ENCODE results near the gene VPS11. TPM values are rescaled to one million over a fixed set of nuclear protein-coding genes. Genes with fewer than 3 reads are reported as not detected.

VPS11 gene
- total RNA-seq, 1 donor from 2014 or later: 13.1 TPM

DNA sequence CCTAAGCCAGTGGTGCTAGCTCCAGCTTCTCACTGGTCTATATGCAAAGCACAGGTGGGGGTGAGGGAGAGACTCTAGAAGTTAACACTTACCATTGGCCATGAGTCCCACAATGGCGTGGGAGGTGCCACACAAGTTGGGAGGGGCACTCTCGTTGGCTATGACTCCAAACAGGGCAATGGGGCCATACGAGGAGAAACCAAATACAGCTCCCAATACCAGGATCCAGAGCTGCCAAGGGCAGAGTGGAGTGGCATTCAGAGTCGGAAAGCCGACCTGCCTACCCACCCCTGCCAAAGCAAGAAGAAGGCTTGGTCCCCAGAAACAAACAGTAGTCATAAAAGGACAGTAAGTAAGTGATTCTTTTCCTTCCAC is 42.5 kb upstream of the VPS11 start:
- TF ChIP-seq, protein P1, sequence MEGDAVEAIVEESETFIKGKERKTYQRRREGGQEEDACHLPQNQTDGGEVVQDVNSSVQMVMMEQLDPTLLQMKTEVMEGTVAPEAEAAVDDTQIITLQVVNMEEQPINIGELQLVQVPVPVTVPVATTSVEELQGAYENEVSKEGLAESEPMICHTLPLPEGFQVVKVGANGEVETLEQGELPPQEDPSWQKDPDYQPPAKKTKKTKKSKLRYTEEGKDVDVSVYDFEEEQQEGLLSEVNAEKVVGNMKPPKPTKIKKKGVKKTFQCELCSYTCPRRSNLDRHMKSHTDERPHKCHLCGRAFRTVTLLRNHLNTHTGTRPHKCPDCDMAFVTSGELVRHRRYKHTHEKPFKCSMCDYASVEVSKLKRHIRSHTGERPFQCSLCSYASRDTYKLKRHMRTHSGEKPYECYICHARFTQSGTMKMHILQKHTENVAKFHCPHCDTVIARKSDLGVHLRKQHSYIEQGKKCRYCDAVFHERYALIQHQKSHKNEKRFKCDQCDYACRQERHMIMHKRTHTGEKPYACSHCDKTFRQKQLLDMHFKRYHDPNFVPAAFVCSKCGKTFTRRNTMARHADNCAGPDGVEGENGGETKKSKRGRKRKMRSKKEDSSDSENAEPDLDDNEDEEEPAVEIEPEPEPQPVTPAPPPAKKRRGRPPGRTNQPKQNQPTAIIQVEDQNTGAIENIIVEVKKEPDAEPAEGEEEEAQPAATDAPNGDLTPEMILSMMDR (conservative IDR thresholded peaks at IDR 0.05; ENCODE audit: low read depth, low read length): no peak
- no peak overlapping the region for H3K4me3 ChIP-seq (ENCODE audit: low read depth, low read length)
- no peak for DNase-seq (ENCODE audit: low read depth)

DNA sequence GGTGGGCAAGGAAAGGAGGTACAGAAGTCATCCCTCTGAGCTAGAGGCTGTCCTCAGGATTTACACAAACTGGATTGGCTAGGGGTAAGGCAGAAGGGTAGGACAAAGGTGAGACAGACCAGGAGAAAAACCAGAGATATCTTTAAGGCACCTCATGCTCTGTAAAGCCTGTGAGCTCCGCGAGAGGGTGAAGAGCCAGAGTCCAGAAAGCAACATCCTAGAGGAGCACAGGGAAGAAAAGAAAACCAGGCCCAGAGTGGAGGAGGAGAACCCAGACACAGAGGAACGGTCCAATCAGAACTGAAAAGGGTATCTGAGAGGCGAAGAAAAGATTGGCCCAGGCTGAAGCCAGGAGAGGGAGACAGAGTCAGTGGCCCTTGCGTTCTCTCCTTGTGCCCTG is 42.1 kb upstream of the VPS11 start:
- no peak for DNase-seq (ENCODE audit: low read depth)
- TF ChIP-seq, protein P1 (conservative IDR thresholded peaks at IDR 0.05; ENCODE audit: low read depth, low read length): no peak
- no peak overlapping the region for H3K4me3 ChIP-seq (ENCODE audit: low read depth, low read length)

DNA sequence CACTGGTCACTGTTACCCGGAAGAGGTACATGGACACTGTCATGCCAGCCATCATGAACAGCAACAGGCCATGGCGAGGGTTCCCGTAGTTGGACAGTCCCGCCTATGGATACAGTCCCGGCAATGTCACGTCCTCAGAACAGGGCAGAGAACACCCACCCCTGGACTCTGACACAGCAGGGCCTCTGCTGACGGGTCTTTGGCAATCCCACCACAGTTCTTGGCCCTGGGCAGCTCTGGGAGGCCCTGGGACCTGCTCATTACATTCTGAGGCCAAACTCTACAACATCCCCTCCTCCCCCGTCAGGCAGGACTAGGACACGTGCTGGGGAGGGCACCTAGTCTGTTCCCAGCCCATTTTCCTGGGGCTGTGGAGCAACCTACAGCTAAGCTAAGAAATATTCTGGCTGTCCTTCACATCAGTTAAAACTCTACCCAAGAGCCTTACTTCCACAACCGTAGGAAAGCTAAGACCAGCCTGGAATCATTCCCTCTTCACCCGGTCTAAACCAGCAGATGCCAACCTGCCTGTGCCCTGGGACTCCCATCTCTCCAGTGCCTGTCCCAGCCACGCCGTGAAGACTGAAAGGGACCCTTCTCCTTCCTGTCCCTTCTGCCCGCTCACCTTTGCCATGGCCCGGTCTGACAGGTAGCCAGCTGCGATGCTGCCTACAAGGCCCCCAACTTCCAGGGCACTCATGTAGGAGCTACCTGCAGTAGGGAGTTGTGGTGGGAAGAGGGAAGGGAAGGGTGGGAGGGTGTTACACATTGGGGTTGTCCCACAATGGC is 41.4 kb upstream of the VPS11 start:
- DNase-seq (ENCODE audit: low read depth): no peak
- TF ChIP-seq, protein P1 (conservative IDR thresholded peaks at IDR 0.05; ENCODE audit: low read depth, low read length): no peak
- H3K4me3 ChIP-seq (ENCODE audit: low read depth, low read length): no peak overlapping the region

DNA sequence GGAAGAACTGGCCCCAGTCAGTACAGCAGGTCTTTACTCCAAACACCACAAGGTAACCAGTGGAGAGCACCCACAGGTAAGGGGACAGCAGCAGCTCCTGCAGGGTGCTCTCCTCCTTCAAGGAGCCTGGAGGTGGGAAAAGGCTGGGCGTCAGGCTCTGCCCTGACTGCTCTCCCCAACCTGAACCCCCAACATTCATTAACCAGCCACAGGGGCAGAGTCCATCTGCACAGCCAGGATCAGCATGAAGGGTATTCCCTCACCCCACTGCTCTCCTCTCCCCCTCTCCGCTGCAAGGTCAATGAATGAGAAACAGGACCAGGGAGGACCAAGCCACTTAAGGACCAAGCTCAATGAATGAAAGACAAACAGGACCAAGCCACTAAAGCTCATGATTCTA is 40.6 kb upstream of the VPS11 start:
- TF ChIP-seq, protein P1 (conservative IDR thresholded peaks at IDR 0.05; ENCODE audit: low read depth, low read length): no peak
- H3K4me3 ChIP-seq (ENCODE audit: low read depth, low read length): peak overlapping the region; percentile 25
- DNase-seq (ENCODE audit: low read depth): no peak

DNA sequence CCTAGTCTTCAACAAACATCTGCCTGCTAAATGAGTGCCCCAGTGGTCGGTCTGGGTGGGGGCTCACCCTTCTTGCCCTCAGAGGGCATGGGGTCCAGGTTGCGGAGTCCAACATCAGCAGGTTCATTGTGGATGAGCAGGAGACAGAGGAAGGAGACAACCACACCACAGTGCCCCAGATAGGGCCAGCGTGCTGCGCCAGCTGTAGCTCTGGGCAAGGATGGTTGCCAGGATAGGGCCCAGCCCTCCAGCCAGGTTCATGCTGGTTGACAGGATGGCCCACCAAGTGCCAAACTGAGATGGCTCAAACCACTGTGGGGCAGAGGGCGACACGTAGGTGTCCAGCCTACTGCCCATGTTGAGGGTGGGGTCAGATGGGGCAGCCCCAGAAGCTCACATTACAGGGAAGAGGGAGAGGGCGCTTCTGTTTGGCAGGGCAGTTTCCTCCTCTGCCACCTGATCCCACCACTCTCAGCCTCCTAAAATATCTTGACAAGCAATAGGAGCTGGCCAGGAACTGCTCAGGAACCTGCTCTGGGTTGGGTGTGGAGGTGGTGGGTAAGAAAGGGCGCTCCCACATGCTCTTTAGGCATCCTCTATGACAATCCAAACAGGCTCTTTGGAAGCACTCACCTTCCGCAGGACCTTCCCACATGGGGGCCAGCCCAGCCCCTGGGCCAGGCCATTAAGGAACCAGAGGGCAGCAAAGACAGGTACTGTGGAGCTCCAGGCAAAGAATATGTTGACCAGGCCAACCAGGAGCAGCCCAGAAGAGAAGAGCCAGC is 39.9 kb upstream of the VPS11 start:
- DNase-seq (ENCODE audit: low read depth): no peak
- TF ChIP-seq, protein P1 (conservative IDR thresholded peaks at IDR 0.05; ENCODE audit: low read depth, low read length): no peak
- peak overlapping the region; percentile 96 for H3K4me3 ChIP-seq (ENCODE audit: low read depth, low read length)

DNA sequence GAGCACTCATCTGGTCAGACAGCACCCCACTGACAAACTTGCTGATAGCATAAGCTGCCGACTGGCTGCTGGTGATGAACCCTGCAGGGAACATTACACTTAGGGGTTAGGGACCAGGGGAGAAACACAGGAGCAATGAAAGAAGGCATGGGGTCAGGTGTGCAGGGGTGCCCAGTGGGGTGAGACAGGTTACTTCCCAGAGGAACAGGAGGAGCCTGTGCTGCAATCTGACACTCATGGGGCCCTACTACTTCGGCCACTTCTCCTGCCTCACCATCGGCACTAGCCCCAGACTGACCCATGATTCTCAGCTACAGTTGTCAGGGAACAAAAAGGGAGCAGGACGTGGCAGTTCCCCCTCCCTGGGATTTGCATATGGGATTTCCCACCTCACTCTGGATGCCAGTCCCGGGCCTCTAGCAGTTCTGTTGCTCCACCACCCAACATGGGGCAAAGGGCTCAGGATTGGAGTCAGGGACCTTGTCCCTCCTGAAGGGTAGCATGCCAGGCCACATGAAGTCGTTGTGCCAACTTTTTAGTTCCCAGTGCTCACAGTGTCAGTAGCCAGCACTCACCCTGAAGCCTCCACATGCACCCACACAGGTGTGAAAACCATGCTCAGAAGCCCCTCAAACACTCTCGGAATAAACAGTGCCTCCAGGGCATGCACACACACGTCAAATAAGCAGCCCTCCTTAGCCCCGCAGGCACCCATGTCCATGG is 39.1 kb upstream of the VPS11 start:
- no peak for DNase-seq (ENCODE audit: low read depth)
- peak overlapping the region; percentile 96 for H3K4me3 ChIP-seq (ENCODE audit: low read depth, low read length)
- TF ChIP-seq, protein P1 (conservative IDR thresholded peaks at IDR 0.05; ENCODE audit: low read depth, low read length): no peak
